Prostate gland (tissue), 2 donors: ENCODE results near the gene LSM7.

Source experiments
- POLR2A ChIP-seq: fragments of 450-650 bp; IDR thresholded peaks from one replicate; pipeline ENCODE4 v1.6.1; 2016; ENCODE audit warnings: antibody characterized with exemption, mild to moderate bottlenecking
- POLR2AphosphoS5 ChIP-seq: sonication (generic); formaldehyde crosslinking; IDR thresholded peaks from one replicate; pipeline ENCODE4 v1.6.1; 2017; ENCODE audit warnings: antibody characterized with exemption
- TF ChIP-seq, protein P1 (sequence below), 4 experiments: fragments of 200-600 bp in 2 of 4; fragments of 450-650 bp in 2 of 4; sonication (generic) in 2 of 4; IDR thresholded peaks; 1 replicate in 3 of 4; 2 replicates in 1 of 4; pipeline ENCODE4 v1.5.1; 2016 to 2019; ENCODE audit warnings: antibody characterized with exemption in 4 of 4, mild to moderate bottlenecking in 2 of 4, moderate library complexity in 2 of 4

DNA sequence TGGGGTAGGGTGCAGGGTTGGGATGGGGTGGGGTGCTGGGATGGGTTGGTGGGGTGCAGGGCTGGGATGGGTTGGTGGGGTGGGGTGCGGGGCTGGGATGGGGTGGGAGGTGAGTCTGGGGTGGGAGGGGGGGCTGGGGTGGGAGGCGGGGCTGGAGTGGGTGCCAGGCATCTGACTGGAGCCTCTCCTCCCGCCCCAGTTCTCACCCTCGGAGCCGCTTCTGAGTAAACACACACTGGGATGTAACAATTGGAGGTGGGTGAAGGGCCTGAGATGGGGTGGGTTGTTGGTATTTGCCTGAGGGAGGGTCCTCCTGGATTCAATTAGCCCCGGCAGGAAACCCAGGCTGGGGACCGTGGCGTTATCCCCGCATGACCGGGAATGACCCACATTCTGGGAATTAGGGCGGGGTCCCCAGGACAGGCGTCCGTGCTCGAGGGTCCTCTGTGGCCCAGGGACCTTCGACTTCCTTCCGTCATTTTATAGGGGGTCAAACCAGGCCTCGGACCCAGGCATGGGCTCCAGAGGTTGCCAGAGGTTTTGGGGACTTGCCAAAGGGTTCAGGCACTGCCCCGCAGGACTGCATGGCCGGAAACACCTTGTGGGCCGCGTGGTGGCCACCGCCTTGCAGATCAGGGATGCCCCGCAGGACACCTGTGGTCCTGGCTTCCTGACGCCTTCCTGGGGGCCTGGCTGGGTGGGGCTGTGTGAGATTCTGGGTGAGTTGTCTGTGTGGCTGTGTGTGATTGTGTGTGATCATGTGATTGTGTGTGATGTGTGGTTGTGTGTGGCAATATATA lies 33.1 kb upstream of the LSM7 start:
- TF ChIP-seq, protein P1, sequence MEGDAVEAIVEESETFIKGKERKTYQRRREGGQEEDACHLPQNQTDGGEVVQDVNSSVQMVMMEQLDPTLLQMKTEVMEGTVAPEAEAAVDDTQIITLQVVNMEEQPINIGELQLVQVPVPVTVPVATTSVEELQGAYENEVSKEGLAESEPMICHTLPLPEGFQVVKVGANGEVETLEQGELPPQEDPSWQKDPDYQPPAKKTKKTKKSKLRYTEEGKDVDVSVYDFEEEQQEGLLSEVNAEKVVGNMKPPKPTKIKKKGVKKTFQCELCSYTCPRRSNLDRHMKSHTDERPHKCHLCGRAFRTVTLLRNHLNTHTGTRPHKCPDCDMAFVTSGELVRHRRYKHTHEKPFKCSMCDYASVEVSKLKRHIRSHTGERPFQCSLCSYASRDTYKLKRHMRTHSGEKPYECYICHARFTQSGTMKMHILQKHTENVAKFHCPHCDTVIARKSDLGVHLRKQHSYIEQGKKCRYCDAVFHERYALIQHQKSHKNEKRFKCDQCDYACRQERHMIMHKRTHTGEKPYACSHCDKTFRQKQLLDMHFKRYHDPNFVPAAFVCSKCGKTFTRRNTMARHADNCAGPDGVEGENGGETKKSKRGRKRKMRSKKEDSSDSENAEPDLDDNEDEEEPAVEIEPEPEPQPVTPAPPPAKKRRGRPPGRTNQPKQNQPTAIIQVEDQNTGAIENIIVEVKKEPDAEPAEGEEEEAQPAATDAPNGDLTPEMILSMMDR (IDR thresholded peaks at IDR 0.05): no peak
- TF ChIP-seq POLR2A (no peak), POLR2AphosphoS5 (no peak)
